ENCODE results near the gene NPHP3.
"Not testable (repeated sequence)": the region's sequence is repeated elsewhere in the genome, so short reads cannot be mapped to it uniquely, and the experiment has no call there.

The NPHP3 gene

DNA sequence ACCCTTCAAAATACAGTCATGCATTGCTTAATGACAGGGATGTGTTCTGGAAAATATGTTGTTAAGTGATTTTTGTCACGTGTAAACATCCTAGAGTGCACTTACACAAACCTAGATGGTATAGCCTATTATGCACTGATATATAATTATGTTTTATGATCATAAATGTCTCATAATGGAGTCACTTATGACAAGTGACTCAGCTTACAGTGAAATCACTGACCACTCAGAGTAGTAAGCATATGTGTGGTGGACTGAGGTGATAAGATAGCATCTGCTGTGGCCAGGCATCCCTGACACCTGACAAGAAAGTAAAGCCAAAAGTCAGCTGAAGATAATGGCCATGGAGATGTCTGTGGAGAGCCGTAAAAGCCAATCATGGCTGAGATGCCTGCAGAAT lies 68.0 kb downstream of the NPHP3 start:
- H3K4me1 ChIP-seq (ENCODE audit: control insufficient read depth, insufficient read depth, low read length) = peaks cover 2% of the 10 kb centered on the region
- no peaks in the 10 kb centered on the region for H3K36me3 ChIP-seq (ENCODE audit: control insufficient read depth, insufficient read depth, low read length)
- H3K4me3 ChIP-seq (ENCODE audit: low read length) = no peak overlapping the region
- H3K27me3 ChIP-seq (ENCODE audit: control insufficient read depth, insufficient read depth, low read length) = no peaks in the 10 kb centered on the region
- H3K27ac ChIP-seq (ENCODE audit: low read depth, low read length) = no peak overlapping the region
- no peak overlapping the region for H3K9ac ChIP-seq (ENCODE audit: low read length)

GRCh38 chr3:132652640-132653270 lies 69.5 kb downstream of the NPHP3 start:
- no peaks in the 10 kb centered on the region for H3K27me3 ChIP-seq (ENCODE audit: control insufficient read depth, insufficient read depth, low read length)
- no peak overlapping the region for H3K27ac ChIP-seq (ENCODE audit: low read depth, low read length)
- H3K9ac ChIP-seq (ENCODE audit: low read length) = no peak overlapping the region
- no peak overlapping the region for H3K4me3 ChIP-seq (ENCODE audit: low read length)
- H3K36me3 ChIP-seq (ENCODE audit: control insufficient read depth, insufficient read depth, low read length) = no peaks in the 10 kb centered on the region
- no peaks in the 10 kb centered on the region for H3K4me1 ChIP-seq (ENCODE audit: control insufficient read depth, insufficient read depth, low read length)

DNA sequence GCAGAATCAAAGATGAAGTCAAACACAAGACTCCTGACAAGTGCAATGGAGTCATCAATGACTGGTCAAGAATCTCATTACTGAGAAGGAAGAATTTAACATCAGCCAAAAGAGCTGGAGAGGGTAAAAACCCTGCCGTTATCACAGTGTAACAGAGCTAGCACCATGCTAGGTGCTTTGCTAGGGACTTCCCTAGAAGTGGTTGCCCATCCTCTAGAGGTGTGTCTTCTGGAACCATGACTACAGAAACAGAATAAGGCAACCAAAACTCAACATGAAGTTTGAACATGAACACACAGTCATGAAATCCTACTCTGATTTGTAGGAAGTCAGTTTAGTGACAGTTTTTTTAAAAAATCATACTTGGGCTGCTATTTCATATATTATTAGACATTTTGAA lies 72.1 kb downstream of the NPHP3 start:
- H3K27me3 ChIP-seq (ENCODE audit: control insufficient read depth, insufficient read depth, low read length) = no peaks in the 10 kb centered on the region
- no peak overlapping the region for H3K27ac ChIP-seq (ENCODE audit: low read depth, low read length)
- no peaks in the 10 kb centered on the region for H3K36me3 ChIP-seq (ENCODE audit: control insufficient read depth, insufficient read depth, low read length)
- H3K9ac ChIP-seq (ENCODE audit: low read length) = no peak overlapping the region
- no peak overlapping the region for H3K4me3 ChIP-seq (ENCODE audit: low read length)
- no peaks in the 10 kb centered on the region for H3K4me1 ChIP-seq (ENCODE audit: control insufficient read depth, insufficient read depth, low read length)

- Histone ChIP-seq H3K27ac (ENCODE audit: low read depth, low read length) (no peak overlapping the region), H3K4me1 (ENCODE audit: control insufficient read depth, insufficient read depth, low read length) (no peaks in the 10 kb centered on the region), H3K9ac (ENCODE audit: low read length) (no peak overlapping the region)
These were observed 77.2 kb downstream of the NPHP3 start for GRCh38 chr3:132645058-132645457.

DNA sequence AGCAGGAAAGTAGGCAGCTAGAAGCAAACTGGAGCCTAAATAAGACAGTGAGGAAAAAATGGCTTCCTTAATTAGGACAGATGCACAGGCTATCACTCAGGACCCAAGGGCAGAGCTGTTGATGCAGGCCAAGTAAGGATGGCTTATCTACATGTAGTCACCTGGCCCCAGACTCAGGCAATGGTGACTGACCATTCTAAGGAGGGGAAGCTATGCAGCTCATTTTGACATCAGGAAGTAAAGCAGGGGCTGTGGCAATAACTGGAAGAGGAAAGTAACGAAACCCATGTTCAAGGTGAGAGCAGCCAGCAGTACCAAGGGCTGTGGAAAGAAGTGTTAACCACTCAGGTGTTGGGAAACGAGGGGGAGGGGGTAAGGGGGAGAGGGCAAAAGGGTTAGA lies 78.8 kb downstream of the NPHP3 start:
- H3K27me3 ChIP-seq (ENCODE audit: control insufficient read depth, insufficient read depth, low read length) = no peaks in the 10 kb centered on the region
- H3K9ac ChIP-seq (ENCODE audit: low read length) = no peak overlapping the region
- H3K4me1 ChIP-seq (ENCODE audit: control insufficient read depth, insufficient read depth, low read length) = no peaks in the 10 kb centered on the region
- H3K4me3 ChIP-seq (ENCODE audit: low read length) = no peak overlapping the region
- no peak overlapping the region for H3K27ac ChIP-seq (ENCODE audit: low read depth, low read length)
- no peaks in the 10 kb centered on the region for H3K36me3 ChIP-seq (ENCODE audit: control insufficient read depth, insufficient read depth, low read length)

More at GRCh38 chr3:132645058-132645457, 77.2 kb downstream of the NPHP3 start:
- Histone ChIP-seq H3K4me3 (ENCODE audit: low read length) (no peak overlapping the region), H3K27me3 (ENCODE audit: control insufficient read depth, insufficient read depth, low read length) (no peaks in the 10 kb centered on the region), H3K36me3 (ENCODE audit: control insufficient read depth, insufficient read depth, low read length) (no peaks in the 10 kb centered on the region)

- H3K27me3 ChIP-seq (ENCODE audit: control insufficient read depth, insufficient read depth, low read length) = no peaks in the 10 kb centered on the region
- no peaks in the 10 kb centered on the region for H3K36me3 ChIP-seq (ENCODE audit: control insufficient read depth, insufficient read depth, low read length)
These were observed 79.7 kb downstream of the NPHP3 start for GRCh38 chr3:132642539-132642847.

DNA sequence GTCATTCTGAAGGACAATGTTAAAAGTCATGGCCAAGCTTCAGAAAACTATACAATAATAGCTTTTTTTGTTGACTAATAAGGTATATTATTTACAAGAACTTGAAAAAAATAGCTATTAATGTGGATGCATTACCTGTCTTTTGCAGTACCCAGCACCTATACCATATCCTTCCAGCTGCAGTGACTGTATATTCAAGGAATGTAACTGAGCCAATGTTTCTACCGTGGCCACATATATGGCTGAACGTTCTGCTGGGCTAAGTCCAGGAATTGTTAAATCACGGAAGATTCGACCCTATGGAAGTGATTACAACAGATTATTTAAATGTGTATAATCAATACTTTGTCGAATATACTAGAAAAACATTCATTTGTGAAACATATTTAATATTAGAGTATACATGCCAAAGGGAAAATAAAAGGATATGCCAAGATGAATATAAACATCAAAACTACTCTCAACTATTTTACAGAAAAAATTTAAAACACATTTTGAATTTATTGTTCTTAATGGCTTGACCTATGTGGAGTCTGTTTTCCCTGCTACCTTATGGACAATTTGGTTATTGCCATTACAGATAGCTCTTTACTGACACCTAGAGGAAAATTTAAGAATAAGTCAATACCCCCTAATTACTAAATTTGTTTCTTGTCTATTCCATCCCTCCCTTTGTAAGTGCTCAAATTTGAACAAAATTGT lies 80.2 kb downstream of the NPHP3 start:
- Histone ChIP-seq H3K36me3 (ENCODE audit: control insufficient read depth, insufficient read depth, low read length) (no peaks in the 10 kb centered on the region), H3K27ac (ENCODE audit: low read depth, low read length) (no peak overlapping the region), H3K9ac (ENCODE audit: low read length) (no peak overlapping the region), H3K4me1 (ENCODE audit: control insufficient read depth, insufficient read depth, low read length) (no peaks in the 10 kb centered on the region), H3K4me3 (ENCODE audit: low read length) (no peak overlapping the region), H3K27me3 (ENCODE audit: control insufficient read depth, insufficient read depth, low read length) (no peaks in the 10 kb centered on the region)

More at GRCh38 chr3:132642539-132642847, 79.7 kb downstream of the NPHP3 start:
- Histone ChIP-seq H3K4me1 (ENCODE audit: control insufficient read depth, insufficient read depth, low read length) (no peaks in the 10 kb centered on the region), H3K9ac (ENCODE audit: low read length) (no peak overlapping the region), H3K27ac (ENCODE audit: low read depth, low read length) (no peak overlapping the region), H3K4me3 (ENCODE audit: low read length) (no peak overlapping the region)

DNA sequence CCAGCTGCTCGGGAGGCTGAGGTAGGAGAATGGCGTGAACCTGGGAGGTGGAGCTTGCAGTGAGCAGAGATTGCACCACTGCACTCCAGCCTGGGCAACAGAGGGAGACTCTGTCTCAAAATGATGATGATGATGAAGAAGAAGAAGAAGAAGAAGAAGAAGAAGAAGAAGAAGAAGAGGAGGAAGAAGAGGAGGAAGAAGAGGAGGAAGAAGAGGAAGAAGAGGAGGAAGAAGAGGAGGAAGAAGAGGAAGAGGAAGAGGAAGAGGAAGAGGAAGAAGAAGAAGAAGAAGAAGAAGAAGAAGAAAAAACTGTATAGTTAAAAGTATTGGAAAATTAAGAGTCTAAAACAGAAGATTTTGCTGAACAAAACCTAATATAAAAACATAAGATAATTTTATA lies 80.8 kb downstream of the NPHP3 start:
- H3K36me3 ChIP-seq (ENCODE audit: control insufficient read depth, insufficient read depth, low read length); H3K27ac ChIP-seq (ENCODE audit: low read depth, low read length): not testable (repeated sequence)

DNA sequence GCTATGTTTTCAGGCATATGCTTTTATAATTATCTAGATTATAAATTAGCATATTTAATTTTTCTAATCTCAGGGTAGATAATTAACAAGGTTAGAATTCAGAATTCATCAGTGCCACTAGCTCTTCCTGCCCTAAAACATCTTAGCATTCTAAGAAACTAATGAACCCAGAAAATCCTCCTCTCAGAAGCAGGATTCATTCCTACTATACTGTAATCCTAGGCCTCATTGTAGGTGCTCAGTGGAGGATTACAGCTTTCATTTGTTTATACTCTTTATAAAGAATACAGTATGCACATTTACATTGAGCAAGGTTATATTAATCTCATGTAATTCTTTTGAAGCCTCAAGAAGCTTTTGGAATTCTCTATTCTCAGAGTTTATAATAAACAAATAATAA lies 83.5 kb downstream of the NPHP3 start:
- Histone ChIP-seq H3K9ac (ENCODE audit: low read length) (no peak overlapping the region), H3K4me3 (ENCODE audit: low read length) (no peak overlapping the region), H3K27me3 (ENCODE audit: control insufficient read depth, insufficient read depth, low read length) (no peaks in the 10 kb centered on the region), H3K27ac (ENCODE audit: low read depth, low read length) (no peak overlapping the region), H3K36me3 (ENCODE audit: control insufficient read depth, insufficient read depth, low read length) (no peaks in the 10 kb centered on the region), H3K4me1 (ENCODE audit: control insufficient read depth, insufficient read depth, low read length) (no peaks in the 10 kb centered on the region)

More for the DNA sequence above, 80.8 kb downstream of the NPHP3 start:
- H3K4me3 ChIP-seq (ENCODE audit: low read length); H3K4me1 ChIP-seq (ENCODE audit: control insufficient read depth, insufficient read depth, low read length); H3K9ac ChIP-seq (ENCODE audit: low read length); H3K27me3 ChIP-seq (ENCODE audit: control insufficient read depth, insufficient read depth, low read length): not testable (repeated sequence)

DNA sequence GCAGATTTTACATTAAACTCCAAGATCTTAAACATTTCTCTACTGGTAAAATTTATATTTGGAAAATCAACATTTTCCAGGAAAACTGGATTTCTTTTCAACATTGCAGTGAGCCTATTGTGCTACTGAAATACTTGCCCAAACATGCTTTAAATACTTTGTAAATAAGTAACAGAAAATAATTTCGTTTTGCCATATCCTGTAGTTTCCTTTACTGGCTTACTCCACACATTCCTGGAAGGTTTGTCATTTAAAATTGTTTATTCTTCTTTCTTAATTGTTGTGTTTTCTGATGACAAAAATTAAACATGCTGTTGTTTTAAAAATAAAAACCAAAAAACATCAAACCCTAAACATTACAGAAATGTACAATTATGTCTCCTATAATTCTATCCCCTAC lies 84.6 kb downstream of the NPHP3 start:
- Histone ChIP-seq H3K9ac (ENCODE audit: low read length) (no peak overlapping the region), H3K36me3 (ENCODE audit: control insufficient read depth, insufficient read depth, low read length) (no peaks in the 10 kb centered on the region), H3K4me1 (ENCODE audit: control insufficient read depth, insufficient read depth, low read length) (no peaks in the 10 kb centered on the region), H3K27me3 (ENCODE audit: control insufficient read depth, insufficient read depth, low read length) (no peaks in the 10 kb centered on the region), H3K27ac (ENCODE audit: low read depth, low read length) (no peak overlapping the region), H3K4me3 (ENCODE audit: low read length) (no peak overlapping the region)

DNA sequence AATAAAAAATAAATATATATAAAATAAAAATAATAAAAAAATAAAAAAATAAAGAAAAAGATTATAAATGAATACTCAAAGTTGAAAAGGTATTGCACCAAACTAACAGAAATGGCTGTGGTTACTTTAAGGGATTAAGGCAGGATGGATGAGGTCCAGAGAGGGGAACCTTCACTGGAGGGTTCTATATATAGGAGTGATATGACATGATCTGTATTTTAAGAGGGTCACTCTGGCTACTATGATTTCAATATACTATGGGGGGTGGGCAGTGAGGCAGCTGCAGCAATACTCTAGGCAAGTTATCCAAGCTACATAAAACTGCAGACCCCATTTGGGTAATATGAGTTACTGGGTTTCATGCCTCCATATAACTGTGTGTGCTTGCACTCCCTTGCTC lies 87.2 kb downstream of the NPHP3 start:
- Histone ChIP-seq H3K27ac (ENCODE audit: low read depth, low read length) (no peak overlapping the region), H3K4me1 (ENCODE audit: control insufficient read depth, insufficient read depth, low read length) (no peaks in the 10 kb centered on the region), H3K36me3 (ENCODE audit: control insufficient read depth, insufficient read depth, low read length) (no peaks in the 10 kb centered on the region), H3K4me3 (ENCODE audit: low read length) (no peak overlapping the region), H3K9ac (ENCODE audit: low read length) (no peak overlapping the region), H3K27me3 (ENCODE audit: control insufficient read depth, insufficient read depth, low read length) (no peaks in the 10 kb centered on the region)

Measured in rectal smooth muscle tissue (tissue), 1 donor.